Adrenal gland (tissue), 12 donors: ENCODE measurements around the gene SHBG. TPM values are rescaled to one million over a fixed set of nuclear protein-coding genes. Genes with fewer than 3 reads are reported as not detected.
"Not testable (repeated sequence)": the region's sequence is repeated elsewhere in the genome, so short reads cannot be mapped to it uniquely, and the experiment has no call there.

ENCODE experiments used
- DNase-seq, 7 donors: peaks; one replicate each; pipeline ENCODE4 v3.0.0-alpha.2; 2019 to 2020
- H3K27ac ChIP-seq, 5 donors: fragments of 200-600 bp; sonication (generic) in 4 of 5; 1 replicate in 3 of 5; 2 replicates in 2 of 5; pipeline versions ENCODE4 v1.5.1 to v1.8.0; 2016 to 2020; ENCODE audit warnings: mild to moderate bottlenecking in 1 of 5
- H3K27me3 ChIP-seq: fragments of 200-600 bp; 2 replicates; pipeline ENCODE4 v1.8.0; 2021
- H3K36me3 ChIP-seq, 2 donors: fragments of 200-600 bp; replicated peaks in 1 of 2; 1 replicate in 1 of 2; 2 replicates in 1 of 2; pipeline versions ENCODE4 v1.5.1 to v1.8.0; 2018 to 2022
- H3K4me1 ChIP-seq, 2 donors: fragments of 200-600 bp; replicated peaks in 1 of 2; 1 replicate in 1 of 2; 2 replicates in 1 of 2; pipeline versions ENCODE4 v1.5.1 to v1.8.0; 2018 to 2021
- H3K4me3 ChIP-seq, 4 donors: fragments of 200-600 bp; sonication (generic) in 3 of 4; one replicate each; pipeline ENCODE4 v1.5.1; 2016 to 2018
- H3K9me3 ChIP-seq, 3 donors: fragments of 200-600 bp; sonication (generic) in 1 of 3; replicated peaks in 1 of 3; 1 replicate in 2 of 3; 2 replicates in 1 of 3; pipeline versions ENCODE4 v1.5.1 to v1.8.0; 2016 to 2021
- CTCF ChIP-seq, 6 experiments: fragments of 450-650 bp in 4 of 6; fragments of 200-600 bp in 2 of 6; sonication (generic) in 1 of 6; IDR thresholded peaks; 1 replicate in 5 of 6; 2 replicates in 1 of 6; pipeline versions ENCODE4 v1.5.1 to v1.8.0; 2016 to 2021; ENCODE audit warnings: antibody characterized with exemption in 6 of 6, mild to moderate bottlenecking in 2 of 6, moderate library complexity in 1 of 6
- POLR2A ChIP-seq, 2 donors: fragments of 450-650 bp; IDR thresholded peaks; one replicate each; pipeline ENCODE4 v1.6.1; 2017; ENCODE audit warnings: antibody characterized with exemption in 2 of 2, mild to moderate bottlenecking in 2 of 2, moderate library complexity in 1 of 2
- WGBS, 4 donors: extraction: QIAGEN DNeasy Blood & Tissue Kit in 2 of 4; methylation state at CpG; one replicate each; pipeline versions ENCODE4 v1.1.5 to v1.1.7; 2013 to 2017; 5-methylcytosine and 5-hydroxymethylcytosine counted together
- intact Hi-C, 2 donors: fragments of 100-400 bp; cut with DNase I; formaldehyde crosslinking; loops; one replicate each; pipeline versions ENCODE4 v1.14.1 to v1.15.0; 2022 to 2023
- polyA plus RNA-seq, 3 donors: library from polyadenylated mRNA; stranded (reverse); fragments of 200-250 nt in 2 of 3; fragments of 350-450 nt in 1 of 3; fragmentation: Illumina TruSeq in 1 of 3; extraction: RNeasy Lipid Tissue Mini Kit (QIAGEN cat#74804) in 1 of 3; gene quantifications; one replicate each; pipeline ENCODE4 v1.2.3, GENCODE V29; 2013 to 2014
- total RNA-seq, 9 donors: library from RNA; depleted of rRNA in 4 of 9; stranded (reverse); fragments of >200 nt in 4 of 9; fragments of 120-200 nt in 1 of 9; fragmentation: NEBNext Ultra II Directional in 1 of 9; extraction: Animal tissue kit (Norgen Biotek cat#: 25700) in 1 of 9; gene quantifications; one replicate each; pipeline versions ENCODE4 v1.1.0 to v1.2.4, GENCODE V29; 2013 to 2023
- donor health status: healthy with polysubstance abuse.
- donor health status: Bipolar disorder and iron deficiency.
- donor health status: DM: yes; HTN: yes; CAD: no.
- donor health status: DM: no; HTN: no; CAD: no.
- donor health status: DM: no; HTN: no; CAD: no.
- donor health status: DM: yes; HTN: yes; CAD: no.

SHBG gene
- total and polyA plus RNA-seq, 12 donors = 0.30 to 3.8 (median 1.9) TPM

- no peak for DNase-seq
- H3K4me1 ChIP-seq = peaks cover 3% of the 10 kb centered on the region in 2 donors
- H3K9me3 ChIP-seq = no peaks in the 10 kb centered on the region
- no peak overlapping the region for H3K4me3 ChIP-seq
- no peaks in the 10 kb centered on the region for H3K36me3 ChIP-seq
- no peaks in the 10 kb centered on the region for H3K27me3 ChIP-seq
- no peak for TF ChIP-seq POLR2A (IDR thresholded peaks at IDR 0.05)
- TF ChIP-seq CTCF (IDR thresholded peaks at IDR 0.05) = no peak
- 68 to 86% (median 82%) methylated on average over 2 of the region's 2 CpGs for WGBS, 4 donors
- intact Hi-C loops = loop anchor here (5.0 to 10.0 kb wide), 3 partner anchors 52 to 152 kb away; partner anchors contain the start of genes TP53 (in 2 of the 2) and WRAP53 (in 2 of the 2)
- no peak overlapping the region for H3K27ac ChIP-seq
These were observed 3.2 kb downstream of the SHBG start for GRCh38 chr17:7633093-7633492.

GRCh38 chr17:7634384-7634783 lies 4.4 kb downstream of the SHBG start:
- no peak for TF ChIP-seq POLR2A (IDR thresholded peaks at IDR 0.05)
- peak; percentile 19 to 87 (median 68) for TF ChIP-seq CTCF (IDR thresholded peaks at IDR 0.05)
- H3K4me3 ChIP-seq = no peak overlapping the region

GRCh38 chr17:7636163-7636562 lies 6.2 kb downstream of the SHBG start:
- no peak overlapping the region for H3K27ac ChIP-seq
- no peaks in the 10 kb centered on the region for H3K36me3 ChIP-seq
- DNase-seq = no peak
- 57 to 65% (median 59%) methylated on average over 5 of the region's 5 CpGs for WGBS, 4 donors
- H3K4me3 ChIP-seq = no peak overlapping the region
- no peak for TF ChIP-seq POLR2A (IDR thresholded peaks at IDR 0.05)
- no peak for TF ChIP-seq CTCF (IDR thresholded peaks at IDR 0.05)
- H3K9me3 ChIP-seq = no peaks in the 10 kb centered on the region
- intact Hi-C loops = loop anchor here (10.0 kb wide), 2 partner anchors 49 to 149 kb away; partner anchors contain the start of genes TP53 (in 1 of the 2) and WRAP53 (in 1 of the 2)
- H3K27me3 ChIP-seq = no peaks in the 10 kb centered on the region
- H3K4me1 ChIP-seq = no peaks in the 10 kb centered on the region

More at GRCh38 chr17:7634384-7634783, 4.4 kb downstream of the SHBG start:
- Histone ChIP-seq H3K27ac (no peak overlapping the region), H3K9me3 (no peaks in the 10 kb centered on the region), H3K4me1 (no peaks in the 10 kb centered on the region), H3K36me3 (no peaks in the 10 kb centered on the region), H3K27me3 (no peaks in the 10 kb centered on the region)
- intact Hi-C loops = loop anchor here (5.0 to 10.0 kb wide), 3 partner anchors 50 to 150 kb away; partner anchors contain the start of genes TP53 (in 2 of the 2) and WRAP53 (in 2 of the 2)
- WGBS, 4 donors = 19 to 33% (median 25%) methylated on average over 5 of the region's 5 CpGs
- DNase-seq = peak; percentile 64 to 85 (median 81)

GRCh38 chr17:7640783-7641182 lies 10.8 kb downstream of the SHBG start:
- 86 to 94% (median 92%) methylated on average over 2 to 26 of the region's 26 CpGs for WGBS, 4 donors
- intact Hi-C loops = no loop called here

GRCh38 chr17:7641635-7642034 lies 11.7 kb downstream of the SHBG start:
- H3K36me3 ChIP-seq, H3K4me3 ChIP-seq, H3K9me3 ChIP-seq, DNase-seq, H3K4me1 ChIP-seq, H3K27ac ChIP-seq, H3K27me3 ChIP-seq, intact Hi-C loops: not testable (repeated sequence)
- WGBS, 4 donors = 56 to 77% (median 59%) methylated on average over 4 to 7 of the region's 7 CpGs

More at GRCh38 chr17:7640783-7641182, 10.8 kb downstream of the SHBG start:
- Histone ChIP-seq H3K27me3 (no peaks in the 10 kb centered on the region), H3K4me3 (no peak overlapping the region), H3K9me3 (no peaks in the 10 kb centered on the region), H3K4me1 (no peaks in the 10 kb centered on the region), H3K27ac (no peak overlapping the region), H3K36me3 (no peaks in the 10 kb centered on the region)
- TF ChIP-seq CTCF (IDR thresholded peaks at IDR 0.05) = no peak
- no peak for TF ChIP-seq POLR2A (IDR thresholded peaks at IDR 0.05)
- DNase-seq = no peak
